Measurements from ENCODE around the gene THADA. TPM values are rescaled to one million over a fixed set of nuclear protein-coding genes. Genes with fewer than 3 reads are reported as not detected.

The THADA gene
- total RNA-seq, 1 donor from 2014 or later = 33.8 TPM

DNA sequence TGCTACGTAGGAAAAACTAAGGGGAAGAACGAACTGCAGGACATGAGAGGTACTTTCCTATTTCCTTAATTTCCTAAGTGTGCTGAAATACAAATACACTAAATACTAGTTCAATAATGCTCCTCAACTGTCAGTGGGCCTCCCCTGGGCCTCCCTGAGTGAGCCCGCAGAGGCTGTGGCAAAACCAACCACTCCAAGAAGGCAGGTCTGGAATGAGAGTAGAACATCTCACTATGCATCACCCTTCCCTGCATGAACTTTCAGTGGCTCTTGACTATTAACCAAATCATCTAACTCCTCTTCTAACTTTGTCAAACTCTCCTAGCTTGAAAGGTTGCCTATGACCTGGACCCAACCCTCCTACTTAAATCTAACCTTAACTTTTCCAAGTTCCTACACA is 84.6 kb downstream of the THADA start:
- Mint-ChIP-seq H3K36me3 (ENCODE audit: low read depth) (peaks cover 5% of the 10 kb centered on the region), H3K27me3 (ENCODE audit: low read depth) (no peaks in the 10 kb centered on the region), H3K4me1 (no peaks in the 10 kb centered on the region), H3K9me3 (no peaks in the 10 kb centered on the region), H3K27ac (ENCODE audit: unreplicated experiment) (no peak overlapping the region), H3K4me3 (no peak overlapping the region)
- no peak for DNase-seq (ENCODE audit: low read depth, low spot score)
- TF ChIP-seq, protein P1, sequence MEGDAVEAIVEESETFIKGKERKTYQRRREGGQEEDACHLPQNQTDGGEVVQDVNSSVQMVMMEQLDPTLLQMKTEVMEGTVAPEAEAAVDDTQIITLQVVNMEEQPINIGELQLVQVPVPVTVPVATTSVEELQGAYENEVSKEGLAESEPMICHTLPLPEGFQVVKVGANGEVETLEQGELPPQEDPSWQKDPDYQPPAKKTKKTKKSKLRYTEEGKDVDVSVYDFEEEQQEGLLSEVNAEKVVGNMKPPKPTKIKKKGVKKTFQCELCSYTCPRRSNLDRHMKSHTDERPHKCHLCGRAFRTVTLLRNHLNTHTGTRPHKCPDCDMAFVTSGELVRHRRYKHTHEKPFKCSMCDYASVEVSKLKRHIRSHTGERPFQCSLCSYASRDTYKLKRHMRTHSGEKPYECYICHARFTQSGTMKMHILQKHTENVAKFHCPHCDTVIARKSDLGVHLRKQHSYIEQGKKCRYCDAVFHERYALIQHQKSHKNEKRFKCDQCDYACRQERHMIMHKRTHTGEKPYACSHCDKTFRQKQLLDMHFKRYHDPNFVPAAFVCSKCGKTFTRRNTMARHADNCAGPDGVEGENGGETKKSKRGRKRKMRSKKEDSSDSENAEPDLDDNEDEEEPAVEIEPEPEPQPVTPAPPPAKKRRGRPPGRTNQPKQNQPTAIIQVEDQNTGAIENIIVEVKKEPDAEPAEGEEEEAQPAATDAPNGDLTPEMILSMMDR (conservative IDR thresholded peaks at IDR 0.05) = no peak

DNA sequence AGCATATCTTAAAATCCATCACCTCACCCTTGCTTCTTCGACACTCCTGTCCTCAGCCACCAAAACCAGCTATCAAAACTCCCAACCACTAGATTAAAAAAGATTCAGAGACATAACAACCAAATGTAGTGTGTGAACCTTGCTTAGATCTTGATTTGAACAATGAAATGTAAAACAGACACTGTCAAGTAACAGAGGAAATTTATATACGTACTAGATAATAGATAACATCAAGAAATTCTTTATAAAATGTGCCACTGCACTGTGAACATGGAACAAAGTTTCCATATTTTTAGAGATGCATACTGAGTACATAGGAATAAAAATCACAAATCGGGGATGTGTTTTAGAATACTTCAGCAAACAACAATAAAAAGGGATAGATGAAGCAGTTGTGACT is 86.0 kb downstream of the THADA start:
- Mint-ChIP-seq H3K9me3 (no peaks in the 10 kb centered on the region), H3K27ac (ENCODE audit: unreplicated experiment) (no peak overlapping the region), H3K27me3 (ENCODE audit: low read depth) (no peaks in the 10 kb centered on the region), H3K4me1 (no peaks in the 10 kb centered on the region), H3K36me3 (ENCODE audit: low read depth) (peaks cover 6% of the 10 kb centered on the region), H3K4me3 (no peak overlapping the region)
- no peak for DNase-seq (ENCODE audit: low read depth, low spot score)
- TF ChIP-seq, protein P1 (conservative IDR thresholded peaks at IDR 0.05) = no peak

DNA sequence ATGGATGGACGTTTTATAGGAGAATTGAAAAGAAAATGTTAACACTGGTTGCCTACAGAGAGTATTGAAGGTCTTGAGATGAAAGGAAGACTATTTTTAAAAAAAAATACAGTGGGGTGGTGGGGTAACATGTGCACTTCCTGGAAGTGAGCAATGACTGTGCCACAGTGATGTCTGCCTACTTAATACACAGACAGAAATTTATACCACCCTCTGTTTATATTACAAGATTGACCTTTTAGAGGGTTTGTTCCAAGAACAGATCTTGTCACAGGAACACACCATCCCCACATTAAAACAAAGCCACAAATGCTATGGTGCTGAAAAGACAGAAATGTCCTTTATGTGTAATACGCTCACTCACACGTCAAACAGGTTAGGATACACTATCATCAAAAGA is 87.6 kb downstream of the THADA start:
- no peak overlapping the region for H3K4me3 Mint-ChIP-seq
- H3K9me3 Mint-ChIP-seq = no peaks in the 10 kb centered on the region
- TF ChIP-seq, protein P1 (conservative IDR thresholded peaks at IDR 0.05) = no peak
- peaks cover 6% of the 10 kb centered on the region for H3K36me3 Mint-ChIP-seq (ENCODE audit: low read depth)
- no peaks in the 10 kb centered on the region for H3K27me3 Mint-ChIP-seq (ENCODE audit: low read depth)
- H3K4me1 Mint-ChIP-seq = no peaks in the 10 kb centered on the region
- DNase-seq (ENCODE audit: low read depth, low spot score) = no peak
- H3K27ac Mint-ChIP-seq (ENCODE audit: unreplicated experiment) = no peak overlapping the region

DNA sequence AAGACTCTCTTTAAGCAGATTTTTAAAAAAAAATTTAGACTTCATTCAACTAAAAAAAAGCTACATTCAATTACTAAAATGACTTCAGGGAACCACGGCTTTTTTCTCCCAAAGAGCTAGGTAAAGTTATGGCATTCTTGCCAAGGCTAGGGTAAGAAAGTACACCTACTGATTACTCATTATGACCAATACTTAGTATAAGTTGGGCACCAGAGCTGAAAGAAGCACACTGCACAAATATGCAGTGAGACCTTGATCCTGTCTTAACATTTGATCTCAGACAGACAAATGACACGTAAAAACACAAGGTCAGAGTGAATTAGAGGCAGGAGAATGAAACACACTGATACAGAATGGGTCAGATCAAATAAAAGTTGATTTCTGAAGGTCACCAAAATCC is 88.7 kb downstream of the THADA start:
- Mint-ChIP-seq H3K36me3 (ENCODE audit: low read depth) (peaks cover 6% of the 10 kb centered on the region), H3K9me3 (no peaks in the 10 kb centered on the region), H3K27me3 (ENCODE audit: low read depth) (no peaks in the 10 kb centered on the region), H3K4me3 (no peak overlapping the region), H3K4me1 (no peaks in the 10 kb centered on the region), H3K27ac (ENCODE audit: unreplicated experiment) (no peak overlapping the region)
- DNase-seq (ENCODE audit: low read depth, low spot score) = no peak
- TF ChIP-seq, protein P1 (conservative IDR thresholded peaks at IDR 0.05) = no peak

DNA sequence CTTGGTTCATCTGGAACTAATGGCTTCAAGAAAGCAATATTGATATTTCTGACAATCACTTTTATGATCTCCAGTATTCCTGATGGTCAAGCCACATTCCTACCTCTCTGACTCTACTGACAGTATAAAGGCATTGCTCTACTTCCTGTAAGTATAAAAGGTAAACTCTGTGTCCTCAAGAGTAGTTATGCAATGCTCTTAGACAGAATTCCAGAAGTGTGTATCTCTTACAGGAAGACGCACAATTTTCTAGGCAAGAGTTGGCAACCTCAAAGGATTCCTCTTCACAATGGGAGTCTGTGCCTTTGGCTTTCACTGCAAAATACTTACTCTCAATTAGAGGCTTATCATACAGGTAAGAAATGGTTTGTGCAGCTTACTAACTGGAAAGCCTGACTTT is 100.1 kb downstream of the THADA start:
- peaks cover 23% of the 10 kb centered on the region for H3K36me3 Mint-ChIP-seq (ENCODE audit: low read depth)
- H3K4me3 Mint-ChIP-seq = no peak overlapping the region
- no peaks in the 10 kb centered on the region for H3K27me3 Mint-ChIP-seq (ENCODE audit: low read depth)
- no peak for DNase-seq (ENCODE audit: low read depth, low spot score)
- no peaks in the 10 kb centered on the region for H3K4me1 Mint-ChIP-seq
- no peak overlapping the region for H3K27ac Mint-ChIP-seq (ENCODE audit: unreplicated experiment)
- TF ChIP-seq, protein P1 (conservative IDR thresholded peaks at IDR 0.05) = no peak
- H3K9me3 Mint-ChIP-seq = no peaks in the 10 kb centered on the region

DNA sequence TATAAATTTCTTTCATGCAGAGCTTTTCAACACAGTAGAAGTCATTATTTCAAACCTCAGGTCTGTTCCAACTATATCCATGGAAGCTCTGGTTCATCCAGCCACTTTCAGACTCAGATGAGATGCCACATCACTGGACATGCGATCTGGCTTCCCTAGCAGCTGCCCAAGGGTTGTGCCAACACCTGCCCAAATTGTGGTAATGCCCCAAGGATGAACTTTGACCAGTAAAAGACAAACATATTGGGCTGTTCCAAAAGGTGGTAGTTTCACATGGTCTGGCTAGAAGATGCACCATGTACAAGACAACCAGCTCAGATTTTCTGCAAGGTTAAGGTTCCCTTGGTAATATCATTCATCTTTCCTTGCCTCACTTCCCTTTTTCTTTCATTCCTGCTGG is 101.9 kb downstream of the THADA start:
- TF ChIP-seq, protein P1 (conservative IDR thresholded peaks at IDR 0.05) = no peak
- H3K4me3 Mint-ChIP-seq = no peak overlapping the region
- H3K9me3 Mint-ChIP-seq = no peaks in the 10 kb centered on the region
- DNase-seq (ENCODE audit: low read depth, low spot score) = no peak
- H3K27me3 Mint-ChIP-seq (ENCODE audit: low read depth) = no peaks in the 10 kb centered on the region
- no peak overlapping the region for H3K27ac Mint-ChIP-seq (ENCODE audit: unreplicated experiment)
- peaks cover 17% of the 10 kb centered on the region for H3K36me3 Mint-ChIP-seq (ENCODE audit: low read depth)
- H3K4me1 Mint-ChIP-seq = peaks cover 5% of the 10 kb centered on the region
